ENCODE results near the gene HDAC4.
"Not testable (repeated sequence)": the region's sequence is repeated elsewhere in the genome, so short reads cannot be mapped to it uniquely, and the experiment has no call there.

The HDAC4 gene

DNA sequence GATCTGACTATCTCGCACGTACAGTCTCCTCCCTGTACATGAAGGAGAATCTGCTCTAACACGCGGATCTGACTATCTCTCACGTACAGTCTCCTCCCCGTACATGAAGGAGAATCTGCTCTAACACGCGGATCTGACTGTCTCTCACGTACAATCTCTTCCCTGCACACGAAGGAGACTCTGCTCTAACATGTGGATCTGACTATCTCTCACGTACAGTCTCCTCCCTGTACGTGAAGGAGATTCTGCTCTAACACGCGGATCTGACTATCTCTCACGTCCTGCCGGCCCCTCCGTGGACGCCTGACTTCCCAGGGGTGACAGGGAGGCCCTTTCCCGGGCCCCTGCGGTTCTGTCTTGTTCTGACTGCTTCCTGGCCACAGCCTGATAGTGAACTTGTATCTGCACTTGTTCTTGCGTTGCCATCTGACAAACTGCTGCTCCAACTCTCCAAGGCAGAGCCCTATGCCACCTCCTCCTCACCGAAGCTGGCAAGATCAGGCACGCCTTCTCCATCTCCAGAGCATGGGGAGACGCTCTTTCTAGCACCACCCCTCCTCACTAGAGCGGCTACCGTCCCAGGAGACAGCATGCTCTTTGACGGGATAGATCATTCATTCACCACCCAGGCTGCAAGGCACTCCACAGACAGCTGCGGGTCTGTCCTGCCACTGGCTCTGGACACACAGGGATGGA lies 314.3 kb downstream of the HDAC4 start:
- DNase-seq (ENCODE audit: insufficient read length, low spot score): no peak
- FAIRE-seq: no peak

DNA sequence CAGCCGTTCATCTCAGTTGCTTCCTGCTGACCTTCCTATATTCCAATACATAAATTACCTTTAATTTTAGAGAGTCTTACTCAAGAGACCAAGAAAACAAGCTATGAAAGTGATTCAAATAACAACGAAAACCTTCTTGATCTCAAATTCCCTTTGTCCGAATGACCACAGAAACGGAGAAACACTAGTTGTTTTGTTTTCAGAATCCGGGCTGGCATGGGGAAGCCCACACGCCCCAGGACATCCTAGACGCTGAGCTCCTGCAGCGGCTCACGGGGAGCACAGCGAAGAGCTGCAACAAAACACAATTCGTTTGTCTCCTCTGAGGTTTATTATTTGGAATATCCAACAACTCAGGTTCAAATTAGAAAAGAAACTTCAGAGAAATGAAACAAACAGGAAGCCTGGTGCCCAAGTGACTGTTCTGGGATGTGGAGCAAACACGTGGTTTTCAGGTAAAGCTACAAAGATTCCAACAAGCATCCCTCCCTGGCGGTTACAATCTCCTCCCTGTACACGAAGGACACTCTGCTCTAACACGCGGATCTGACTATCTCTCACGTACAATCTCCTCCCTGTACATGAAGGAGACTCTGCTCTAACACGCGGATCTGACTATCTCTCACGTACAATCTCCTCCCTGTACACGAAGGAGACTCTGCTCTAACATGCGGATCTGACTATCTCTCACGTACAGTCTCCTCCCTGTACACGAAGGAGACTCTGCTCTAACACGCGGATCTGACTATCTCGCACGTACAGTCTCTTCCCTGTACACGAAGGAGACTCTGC lies 315.4 kb downstream of the HDAC4 start:
- DNase-seq (ENCODE audit: insufficient read length, low spot score): no peak
- FAIRE-seq: no peak

GRCh38 chr2:239084007-239084406 lies 316.8 kb downstream of the HDAC4 start:
- no peak for DNase-seq (ENCODE audit: insufficient read length, low spot score)
- no peak for FAIRE-seq

DNA sequence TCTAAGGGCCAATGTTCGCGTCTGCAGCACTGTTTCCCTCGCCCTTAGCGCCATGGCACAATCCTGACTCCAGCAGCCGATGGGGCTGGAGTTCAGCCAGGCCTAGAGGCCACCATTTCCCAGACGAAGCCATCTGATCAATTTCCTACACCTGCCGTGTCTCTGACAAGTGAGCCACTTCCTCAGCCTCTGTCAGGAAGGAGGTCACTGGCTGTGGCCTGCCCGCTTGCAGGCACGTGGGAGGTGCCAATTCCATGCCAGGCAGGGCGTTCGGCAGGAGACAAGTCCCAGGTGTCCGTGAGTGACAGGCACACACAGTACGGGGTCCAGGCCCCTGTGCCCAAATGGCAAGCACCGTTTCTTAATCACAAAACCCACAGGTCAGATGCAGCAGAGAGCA lies 318.4 kb downstream of the HDAC4 start:
- DNase-seq (ENCODE audit: insufficient read length, low spot score) (no peak), FAIRE-seq (no peak)

DNA sequence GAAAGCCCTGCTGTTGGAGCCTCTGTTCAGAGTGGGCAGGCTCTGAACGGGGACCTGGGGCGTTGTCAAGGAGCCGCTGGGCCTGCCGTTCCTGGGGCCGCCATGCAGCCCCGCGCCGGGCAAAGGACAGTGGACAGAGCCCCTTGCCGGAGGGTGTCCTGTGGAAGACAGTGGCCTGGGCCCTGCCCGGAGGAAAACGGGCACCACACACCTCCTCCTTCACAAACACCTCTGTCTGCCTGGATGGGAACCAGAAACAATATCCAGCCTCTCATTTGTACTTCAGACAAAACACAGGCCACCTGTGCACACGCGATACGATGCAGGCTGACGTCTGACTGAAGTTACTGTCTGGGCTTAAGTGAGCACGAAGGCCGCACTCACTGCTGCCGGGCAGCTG lies 319.2 kb downstream of the HDAC4 start:
- DNase-seq (ENCODE audit: insufficient read length, low spot score) (no peak), FAIRE-seq (no peak)

DNA sequence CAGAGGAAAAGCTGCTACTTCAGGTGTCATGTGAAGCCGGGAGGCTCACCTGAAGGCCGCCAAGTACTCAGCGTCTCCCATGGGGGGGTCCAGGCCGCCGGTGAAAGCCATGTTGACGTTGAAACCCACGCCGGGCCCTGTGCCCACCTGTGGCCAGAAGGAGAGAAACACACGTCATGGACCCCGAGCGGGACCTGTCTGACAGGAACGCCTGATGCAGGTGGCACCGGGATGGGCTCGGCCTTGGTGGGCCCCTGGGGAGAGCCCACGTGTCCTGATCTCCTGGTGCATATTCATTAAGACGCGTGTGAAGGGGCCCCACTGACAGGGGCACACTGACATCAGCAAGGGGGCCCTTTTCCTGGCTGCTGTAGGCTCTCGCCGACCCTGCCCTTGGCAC lies 319.8 kb downstream of the HDAC4 start:
- no peak for FAIRE-seq
- DNase-seq (ENCODE audit: insufficient read length, low spot score): no peak

DNA sequence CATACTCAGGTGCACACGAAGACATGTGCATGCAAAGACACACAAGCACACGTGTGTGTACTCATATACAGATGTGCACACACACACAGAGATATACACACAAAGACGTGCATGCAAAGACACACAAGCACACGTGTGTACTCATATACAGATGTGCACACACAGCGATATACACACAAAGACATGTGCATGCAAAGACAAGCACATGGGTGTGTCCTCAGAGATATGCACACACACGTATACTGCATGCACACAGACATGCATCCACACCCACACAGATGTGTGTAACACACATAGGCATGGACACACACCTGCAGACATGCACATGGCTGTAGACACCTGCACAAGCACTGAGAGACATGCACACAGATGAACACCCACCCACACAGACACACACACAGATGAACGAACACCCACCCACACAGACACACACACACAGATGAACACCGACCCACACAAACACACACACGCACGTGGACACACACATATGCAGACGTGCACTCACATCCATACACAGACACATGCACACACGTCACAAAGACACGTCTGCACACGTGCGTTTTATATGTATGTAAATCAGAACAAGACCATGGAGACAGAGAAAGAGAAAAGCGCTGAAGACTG lies 321.0 kb downstream of the HDAC4 start:
- no peak for FAIRE-seq
- DNase-seq (ENCODE audit: insufficient read length, low spot score): no peak

- no peak for FAIRE-seq
- DNase-seq (ENCODE audit: insufficient read length, low spot score): no peak
Measured at GRCh38 chr2:239078128-239078924, 322.5 kb downstream of the HDAC4 start.

- DNase-seq (ENCODE audit: insufficient read length, low spot score): no peak
- no peak for FAIRE-seq
Measured at GRCh38 chr2:239077260-239077659, 323.6 kb downstream of the HDAC4 start.

DNA sequence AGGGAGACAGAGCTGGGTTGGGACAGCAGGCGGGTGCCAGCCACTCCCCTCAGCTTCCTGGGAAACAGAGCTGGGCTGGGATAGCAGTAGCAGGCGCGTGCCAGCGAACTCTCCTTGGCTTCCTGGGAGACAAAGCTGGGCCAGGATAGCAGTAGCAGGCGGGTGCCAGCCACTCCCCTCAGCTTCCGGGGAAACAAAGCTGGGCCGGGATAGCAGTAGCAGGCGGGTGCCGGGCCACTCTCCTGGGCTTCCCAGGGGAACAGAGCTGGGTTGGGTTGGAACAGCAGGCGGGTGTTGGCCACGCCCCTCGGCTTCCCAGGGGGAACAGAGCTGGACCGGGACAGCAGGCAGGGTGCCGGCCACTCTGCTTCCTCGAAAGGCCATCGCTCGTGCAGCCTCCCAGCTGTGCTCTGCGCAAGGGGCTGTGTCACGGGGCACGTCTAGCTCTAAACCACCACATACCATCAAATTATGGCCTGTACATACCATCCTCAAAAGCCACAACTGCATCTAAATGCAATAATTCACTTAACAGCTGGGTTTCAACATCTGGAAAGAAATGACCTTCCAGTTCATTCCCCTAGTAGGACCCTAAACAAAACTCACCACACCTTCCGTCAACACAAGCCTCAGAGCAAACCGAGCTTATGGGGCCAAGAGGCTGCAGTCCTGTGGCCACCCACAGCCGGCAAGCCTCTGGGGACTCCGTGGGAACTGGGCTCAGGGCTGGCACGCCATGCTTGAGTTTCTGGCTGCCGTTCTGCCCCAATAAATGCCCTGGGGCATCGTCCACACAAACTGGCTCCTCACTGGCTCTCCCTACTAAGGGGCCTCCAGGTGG lies 324.7 kb downstream of the HDAC4 start:
- no peak for FAIRE-seq
- no peak for DNase-seq (ENCODE audit: insufficient read length, low spot score)

- no peak for FAIRE-seq
Measured at GRCh38 chr2:239073745-239074530, 326.9 kb downstream of the HDAC4 start.

DNA sequence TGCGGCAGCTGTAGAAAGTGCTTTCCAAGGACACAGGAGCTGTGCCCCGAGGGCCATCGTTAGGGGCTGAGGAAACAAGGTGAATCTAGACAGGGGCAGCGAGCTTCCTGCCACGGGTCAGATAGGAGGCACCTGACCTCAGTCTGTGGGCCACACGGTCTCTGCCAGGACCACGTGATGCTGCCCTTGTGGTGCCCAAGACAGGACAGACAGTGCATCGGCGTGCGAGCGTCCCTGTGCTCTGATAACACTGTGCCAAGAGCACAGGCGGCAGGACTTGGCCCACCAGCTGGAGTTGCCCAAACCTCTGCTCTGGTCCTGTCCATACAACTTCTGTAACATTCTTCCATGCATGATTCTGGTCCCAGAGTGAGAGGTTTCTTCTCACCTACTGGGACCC lies 327.6 kb downstream of the HDAC4 start:
- no peak for FAIRE-seq
- no peak for DNase-seq (ENCODE audit: insufficient read length, low spot score)

More at GRCh38 chr2:239073745-239074530, 326.9 kb downstream of the HDAC4 start:
- no peak for DNase-seq (ENCODE audit: insufficient read length, low spot score)

DNA sequence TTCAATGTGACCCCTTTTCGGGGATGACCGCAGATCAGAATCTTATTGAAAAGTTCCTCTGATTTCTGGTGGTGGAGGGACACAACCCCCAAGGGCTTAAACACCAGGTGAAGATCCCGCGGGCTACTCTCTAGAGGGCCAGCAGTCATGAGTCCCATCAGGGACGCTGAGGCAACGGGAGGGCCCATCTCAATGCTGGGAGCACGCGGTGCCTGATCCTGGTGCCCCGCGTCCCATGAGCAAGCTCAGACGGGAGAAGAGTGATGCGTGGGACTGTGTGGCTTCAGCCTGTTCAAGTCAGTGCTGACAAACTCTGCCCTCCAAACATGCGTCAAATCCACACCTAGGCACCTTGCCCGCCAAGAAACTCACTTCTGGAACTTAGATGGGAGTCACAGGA lies 328.0 kb downstream of the HDAC4 start:
- DNase-seq (ENCODE audit: insufficient read length, low spot score) (no peak), FAIRE-seq (no peak)

DNA sequence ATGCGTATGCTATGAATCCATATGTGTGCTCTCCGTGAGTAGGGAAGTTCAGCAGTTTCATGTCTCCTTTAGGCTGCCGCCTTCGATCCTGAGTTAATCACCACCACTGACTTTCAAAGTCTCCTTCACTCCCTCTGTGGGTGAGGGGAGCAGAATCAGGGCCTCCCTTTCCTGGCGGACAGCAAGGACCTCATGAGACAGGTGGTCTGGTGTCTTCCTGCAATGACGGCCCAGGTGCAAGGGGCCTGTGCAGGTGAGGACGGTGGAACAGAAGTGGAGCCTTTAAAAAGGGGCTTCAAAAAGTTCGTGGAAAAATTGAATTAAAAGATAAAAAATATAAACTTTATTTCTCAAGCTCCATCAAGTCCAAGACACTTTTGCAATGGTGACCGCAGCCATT lies 330.4 kb downstream of the HDAC4 start:
- DNase-seq (ENCODE audit: insufficient read length, low spot score): no peak
- no peak for FAIRE-seq

- not testable (repeated sequence) for FAIRE-seq; DNase-seq (ENCODE audit: insufficient read length, low spot score)
Measured at GRCh38 chr2:239069362-239070333, 331.2 kb downstream of the HDAC4 start.

GRCh38 chr2:239068411-239068810 lies 332.4 kb downstream of the HDAC4 start:
- DNase-seq (ENCODE audit: insufficient read length, low spot score) (no peak), FAIRE-seq (no peak)

- FAIRE-seq (no peak), DNase-seq (ENCODE audit: insufficient read length, low spot score) (no peak)
Measured at GRCh38 chr2:239067196-239067865, 333.5 kb downstream of the HDAC4 start.

DNA sequence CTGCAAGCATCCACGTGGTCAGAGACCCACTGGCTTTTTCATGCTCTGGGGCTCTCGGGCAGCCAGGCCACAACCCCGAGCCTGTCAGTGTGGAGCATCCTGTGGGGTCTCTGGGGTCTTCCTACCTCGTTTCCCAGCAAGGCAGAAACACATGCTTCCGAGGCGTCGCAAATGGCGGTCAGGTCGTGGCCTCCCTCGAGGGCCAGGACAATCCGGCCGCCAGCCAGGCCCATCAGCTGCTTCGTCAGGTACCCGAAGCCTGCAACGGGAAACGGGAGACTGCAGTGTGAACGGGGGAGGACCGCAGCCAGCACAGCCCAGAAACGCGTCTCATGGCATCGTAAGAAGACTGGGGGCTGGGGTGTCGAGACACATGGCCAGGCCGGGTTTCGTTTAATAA lies 334.2 kb downstream of the HDAC4 start:
- DNase-seq (ENCODE audit: insufficient read length, low spot score): no peak
- FAIRE-seq: no peak

All from GM19239 (cell line).